GM03348 (cell line): ENCODE measurements around the gene GATD1.
A peak's percentile ranks its signal among the peaks of the same experiment; 100 is the strongest.
"Not testable (repeated sequence)": the region's sequence is repeated elsewhere in the genome, so short reads cannot be mapped to it uniquely, and the experiment has no call there.

ENCODE experiments used
- DNase-seq: peaks from one replicate; pipeline ENCODE4 v3.0.0; 2012; ENCODE audit warnings: low spot score

The GATD1 gene

GRCh38 chr11:763073-763463, 14.2 kb downstream of the GATD1 start:
- DNase-seq = no peak

GRCh38 chr11:762421-763072, 14.7 kb downstream of the GATD1 start:
- DNase-seq = peak; percentile 91

GRCh38 chr11:761526-762108, 15.7 kb downstream of the GATD1 start:
- DNase-seq = no peak

GRCh38 chr11:760236-760635, 17.1 kb downstream of the GATD1 start:
- DNase-seq = no peak

GRCh38 chr11:749731-750130, 27.6 kb downstream of the GATD1 start:
- no peak for DNase-seq

- peak; percentile 46 for DNase-seq
These were observed 29.3 kb downstream of the GATD1 start for GRCh38 chr11:748007-748359.

- peak; percentile 98 for DNase-seq
These were observed 29.9 kb downstream of the GATD1 start, which contains the start of gene TALDO1 for GRCh38 chr11:747158-748006. Gene TALDO1 (plus strand): TSS chr11:747464. CDS start chr11:747482, 18 bp downstream.

- DNase-seq = peak; percentile 41
These were observed 30.8 kb downstream of the GATD1 start for GRCh38 chr11:746289-747157.

GRCh38 chr11:745428-745827, 31.9 kb downstream of the GATD1 start:
- DNase-seq = no peak

- DNase-seq = no peak
These were observed 34.6 kb downstream of the GATD1 start for GRCh38 chr11:742571-743201.

- no peak for DNase-seq
These were observed 35.1 kb downstream of the GATD1 start for GRCh38 chr11:742156-742546.

- not testable (repeated sequence) for DNase-seq
These were observed 39.4 kb downstream of the GATD1 start for GRCh38 chr11:737899-738298.

GRCh38 chr11:737366-737765, 39.9 kb downstream of the GATD1 start:
- no peak for DNase-seq

- not testable (repeated sequence) for DNase-seq
These were observed 42.7 kb downstream of the GATD1 start for GRCh38 chr11:734541-734940.

GRCh38 chr11:733072-733471, 44.2 kb downstream of the GATD1 start:
- peak; percentile 3 for DNase-seq

- no peak for DNase-seq
These were observed 47.7 kb downstream of the GATD1 start for GRCh38 chr11:729492-730074.

- peak; percentile 2 for DNase-seq
These were observed 48.3 kb downstream of the GATD1 start for GRCh38 chr11:728901-729491.

GRCh38 chr11:727859-728748, 49.2 kb downstream of the GATD1 start:
- DNase-seq = peak; percentile 95

GRCh38 chr11:727281-727701, 50.0 kb downstream of the GATD1 start:
- DNase-seq = no peak
